ENCODE measurements around the gene EPC1.

GRCh38 chr10:32321016-32321631 lies 25.8 kb downstream of the EPC1 start:
- no peak for TF ChIP-seq CTCF (IDR thresholded peaks at IDR 0.05)
- no peak for TF ChIP-seq POLR2A (IDR thresholded peaks at IDR 0.05)
